Heart left ventricle (tissue), 16 donors: Measurements from ENCODE around the gene DOCK7. TPM values are rescaled to one million over a fixed set of nuclear protein-coding genes. Genes with fewer than 3 reads are reported as not detected.

Source experiments
- ATAC-seq, 4 donors: fragments of 200-7000 bp; cut with Tn5 transposase; one replicate each; pipeline ENCODE4 v1.9.1; 2020 to 2022; ENCODE audit warnings: moderate library complexity in 4 of 4, mild to moderate bottlenecking in 3 of 4, moderate number of reproducible peaks in 1 of 4
- DNase-seq, 5 donors: peaks; one replicate each; pipeline ENCODE4 v3.0.0-alpha.2; 2020
- H3K27ac ChIP-seq, 12 donors: fragments of 200-600 bp; sonication (generic) in 4 of 12; one replicate each; pipeline versions ENCODE4 v1.5.0 to v1.8.0; 2016 to 2022; ENCODE audit warnings: mild to moderate bottlenecking in 2 of 12
- H3K27me3 ChIP-seq, 9 donors: fragments of 200-600 bp; sonication (generic) in 2 of 9; one replicate each; pipeline versions ENCODE4 v1.5.1 to v1.8.0; 2016 to 2022; ENCODE audit warnings: mild to moderate bottlenecking in 3 of 9
- H3K36me3 ChIP-seq, 9 donors: fragments of 200-600 bp; sonication (generic) in 2 of 9; one replicate each; pipeline versions ENCODE4 v1.5.0 to v1.8.0; 2018 to 2022; ENCODE audit warnings: mild to moderate bottlenecking in 2 of 9
- H3K4me1 ChIP-seq, 12 donors: fragments of 200-600 bp; sonication (generic) in 4 of 12; one replicate each; pipeline versions ENCODE4 v1.5.0 to v1.8.0; 2016 to 2022; ENCODE audit warnings: mild to moderate bottlenecking in 3 of 12
- H3K4me3 ChIP-seq, 12 donors: fragments of 200-600 bp; sonication (generic) in 4 of 12; one replicate each; pipeline versions ENCODE4 v1.5.0 to v1.8.0; 2017 to 2022; ENCODE audit warnings: mild to moderate bottlenecking in 9 of 12, moderate library complexity in 4 of 12
- H3K9me3 ChIP-seq, 12 donors: fragments of 200-600 bp; sonication (generic) in 4 of 12; one replicate each; pipeline versions ENCODE4 v1.5.0 to v1.8.0; 2016 to 2022; ENCODE audit warnings: mild to moderate bottlenecking in 1 of 12
- CTCF ChIP-seq, 12 donors: fragments of 200-600 bp; sonication (generic) in 4 of 12; IDR thresholded peaks; one replicate each; pipeline versions ENCODE4 v1.5.0 to v1.8.0; 2018 to 2022; ENCODE audit warnings: antibody characterized with exemption in 12 of 12, mild to moderate bottlenecking in 5 of 12
- POLR2A ChIP-seq, 2 donors: fragments of 450-650 bp; IDR thresholded peaks; one replicate each; pipeline ENCODE4 v1.6.1; 2017; ENCODE audit warnings: antibody characterized with exemption in 2 of 2, mild to moderate bottlenecking in 2 of 2, moderate library complexity in 2 of 2
- WGBS, 4 donors: extraction: QIAGEN DNeasy Blood & Tissue Kit in 2 of 4; methylation state at CpG; one replicate each; pipeline versions ENCODE4 v1.1.5 to v1.1.7; 2013 to 2018; 5-methylcytosine and 5-hydroxymethylcytosine counted together
- intact Hi-C, 10 donors: fragments of 100-400 bp; cut with DNase I; formaldehyde crosslinking; loops; one replicate each; pipeline versions ENCODE4 v1.11.1 to v1.14.2; 2022
- polyA plus RNA-seq, 2 donors: library from polyadenylated mRNA; stranded (reverse); fragments of 200-250 nt; gene quantifications; one replicate each; pipeline ENCODE4 v1.2.3, GENCODE V29; 2013
- total RNA-seq, 9 donors: library from RNA; depleted of rRNA in 2 of 9; stranded (reverse); fragments of >200 nt in 2 of 9; fragmentation: NEBNext Ultra II Directional in 3 of 9; extraction: Animal tissue kit (Norgen Biotek cat#: 25700) in 3 of 9; gene quantifications; one replicate each; pipeline versions ENCODE4 v1.1.0 to v1.2.4, GENCODE V29; 2016 to 2023
- donor health status: ischemic (EF 13 %, LVEDD 7.1; RV severe dilation, severe dysfunction).
- donor health status: healthy with polysubstance abuse.
- donor health status: DM: no; HTN: yes; CAD: no.
- donor health status: DM: no; HTN: no; CAD: no.
- donor health status: ischemic (EF 25% LVEDD 6.9; RV normal size, moderate dysfunction).
- donor health status: ischemic (EF 25% LVEDD 5.7; RV mildly dilated, moderate dysfunction).
- donor health status: healthy.
- donor health status: DM: yes; HTN: yes; CAD: no.
- donor health status: ischemic (EF 35%, LVEDD 5.7; RV mildly dilated, moderate dysfunction).
- donor health status: nonischemic (EF 11% LVEDD 7.7; RV severe dilation, severe dysfunction).
- donor health status: DM: yes; HTN: yes; CAD: no.
- donor health status: PGD.
- donor health status: ischemic (EF 29% LVEDD 5.4; RV normal size, mild dysfunction).
- donor health status: nonischemic (EF 23%, LVEDD 6.1; RV moderate dilation, normal function).

DOCK7 gene
- total and polyA plus RNA-seq, 11 donors: 2.9 to 26.7 (median 11.6) TPM

GRCh38 chr1:62593825-62594394, 94.3 kb downstream of the DOCK7 start:
- intact Hi-C loops: no loop called here
- H3K27me3 ChIP-seq: no peaks in the 10 kb centered on the region
- no peaks in the 10 kb centered on the region for H3K36me3 ChIP-seq
- no peak overlapping the region for H3K4me3 ChIP-seq
- no peak overlapping the region for H3K27ac ChIP-seq
- no peak for DNase-seq
- no peaks in the 10 kb centered on the region for H3K4me1 ChIP-seq
- ATAC-seq: no peak
- no peaks in the 10 kb centered on the region for H3K9me3 ChIP-seq
- WGBS, 4 donors: 42 to 59% (median 53%) methylated on average over 2 of the region's 2 CpGs
- TF ChIP-seq POLR2A (IDR thresholded peaks at IDR 0.05) (no peak), CTCF (IDR thresholded peaks at IDR 0.05) (no peak)

- ATAC-seq (no peak), DNase-seq (no peak)
- no peaks in the 10 kb centered on the region for H3K9me3 ChIP-seq
- no peak overlapping the region for H3K4me3 ChIP-seq
- no peak overlapping the region for H3K27ac ChIP-seq
- no peaks in the 10 kb centered on the region for H3K4me1 ChIP-seq
- H3K36me3 ChIP-seq: peaks cover 0 to 12% (median 0%) of the 10 kb centered on the region in 9 donors
- TF ChIP-seq POLR2A (IDR thresholded peaks at IDR 0.05) (no peak), CTCF (IDR thresholded peaks at IDR 0.05) (no peak)
- no peaks in the 10 kb centered on the region for H3K27me3 ChIP-seq
- intact Hi-C loops: no loop called here
- 35 to 100% (median 76%) methylated on average over 1 of the region's 1 CpG for WGBS, 4 donors
Observed at GRCh38 chr1:62590970-62591368, 97.2 kb downstream of the DOCK7 start.

- ATAC-seq (no peak), DNase-seq (no peak)
- Histone ChIP-seq H3K4me3 (no peak overlapping the region), H3K27ac (no peak overlapping the region), H3K9me3 (no peaks in the 10 kb centered on the region), H3K4me1 (peaks cover 0 to 2% (median 0%) of the 10 kb centered on the region in 12 donors), H3K27me3 (no peaks in the 10 kb centered on the region), H3K36me3 (peaks cover 0 to 14% (median 4%) of the 10 kb centered on the region in 9 donors)
- 83 to 87% (median 86%) methylated on average over 4 of the region's 4 CpGs for WGBS, 4 donors
- no peak for TF ChIP-seq POLR2A (IDR thresholded peaks at IDR 0.05)
- intact Hi-C loops: no loop called here
Observed at GRCh38 chr1:62590255-62590969, 97.8 kb downstream of the DOCK7 start.

- ATAC-seq (no peak), DNase-seq (no peak)
- peaks cover 0 to 19% (median 6%) of the 10 kb centered on the region in 9 donors for H3K36me3 ChIP-seq
- H3K4me1 ChIP-seq: peaks cover 0 to 3% (median 0%) of the 10 kb centered on the region in 12 donors
- intact Hi-C loops: no loop called here
- TF ChIP-seq POLR2A (IDR thresholded peaks at IDR 0.05) (no peak), CTCF (IDR thresholded peaks at IDR 0.05) (no peak)
- no peak overlapping the region for H3K4me3 ChIP-seq
- no peaks in the 10 kb centered on the region for H3K9me3 ChIP-seq
- no peaks in the 10 kb centered on the region for H3K27me3 ChIP-seq
- H3K27ac ChIP-seq: no peak overlapping the region
- 86 to 93% (median 88%) methylated on average over 3 of the region's 3 CpGs for WGBS, 4 donors
Observed at GRCh38 chr1:62589321-62589720, 98.9 kb downstream of the DOCK7 start.
